Thyroid gland (tissue), 4 donors: ENCODE measurements around the gene KRTAP12-1. TPM values are rescaled to one million over a fixed set of nuclear protein-coding genes. Genes with fewer than 3 reads are reported as not detected.
"Not testable (repeated sequence)": the region's sequence is repeated elsewhere in the genome, so short reads cannot be mapped to it uniquely, and the experiment has no call there.

ENCODE experiments used
- DNase-seq, 2 donors: peaks; one replicate each; pipeline ENCODE4 v3.0.0-alpha.2; 2019
- H3K27ac ChIP-seq, 3 donors: fragments of 200-600 bp; sonication (generic); 1 replicate in 2 of 3; 2 replicates in 1 of 3; pipeline ENCODE4 v1.5.1; 2016 to 2019; ENCODE audit warnings: mild to moderate bottlenecking in 1 of 3, moderate library complexity in 1 of 3
- H3K27me3 ChIP-seq: fragments of 200-600 bp; sonication (generic); one replicate; pipeline ENCODE4 v1.5.1; 2019
- H3K36me3 ChIP-seq, 2 donors: fragments of 200-600 bp; sonication (generic); one replicate each; pipeline ENCODE4 v1.5.1; 2016 to 2019
- H3K4me1 ChIP-seq, 2 donors: fragments of 200-600 bp; sonication (generic); one replicate each; pipeline ENCODE4 v1.5.1; 2017 to 2019
- H3K4me3 ChIP-seq, 3 donors: fragments of 200-600 bp; sonication (generic); replicated peaks in 1 of 3; 1 replicate in 2 of 3; 2 replicates in 1 of 3; pipeline ENCODE4 v1.5.1; 2016; ENCODE audit warnings: mild to moderate bottlenecking in 1 of 3
- H3K9me3 ChIP-seq: fragments of 200-600 bp; sonication (generic); one replicate; pipeline ENCODE4 v1.5.1; 2017
- POLR2A ChIP-seq, 2 donors: fragments of 450-650 bp; IDR thresholded peaks; one replicate each; pipeline ENCODE4 v1.6.1; 2017; ENCODE audit warnings: antibody characterized with exemption in 2 of 2, mild to moderate bottlenecking in 2 of 2, moderate library complexity in 1 of 2
- WGBS, 2 donors: methylation state at CpG; one replicate each; pipeline ENCODE4 v1.1.5; 2017; 5-methylcytosine and 5-hydroxymethylcytosine counted together
- intact Hi-C: fragments of 100-400 bp; cut with DNase I; formaldehyde crosslinking; loops from one replicate; pipeline ENCODE4 v1.15.1; 2023
- total RNA-seq, 4 donors: library from RNA; depleted of rRNA; stranded (reverse); fragments of >200 nt; gene quantifications; one replicate each; pipeline ENCODE4 v1.2.3, GENCODE V29; 2016
- TF ChIP-seq, protein P1 (sequence below), 6 experiments: fragments of 200-600 bp in 3 of 6; fragments of 450-650 bp in 3 of 6; sonication (generic) in 3 of 6; IDR thresholded peaks; one replicate each; pipeline ENCODE4 v1.5.1; 2016 to 2019; ENCODE audit warnings: antibody characterized with exemption in 6 of 6, mild to moderate bottlenecking in 2 of 6, inconsistent platforms in 1 of 6, moderate library complexity in 1 of 6

KRTAP12-1 gene
- total RNA-seq, 4 donors from 2014 or later = 0.78 TPM; not detected in 3

DNA sequence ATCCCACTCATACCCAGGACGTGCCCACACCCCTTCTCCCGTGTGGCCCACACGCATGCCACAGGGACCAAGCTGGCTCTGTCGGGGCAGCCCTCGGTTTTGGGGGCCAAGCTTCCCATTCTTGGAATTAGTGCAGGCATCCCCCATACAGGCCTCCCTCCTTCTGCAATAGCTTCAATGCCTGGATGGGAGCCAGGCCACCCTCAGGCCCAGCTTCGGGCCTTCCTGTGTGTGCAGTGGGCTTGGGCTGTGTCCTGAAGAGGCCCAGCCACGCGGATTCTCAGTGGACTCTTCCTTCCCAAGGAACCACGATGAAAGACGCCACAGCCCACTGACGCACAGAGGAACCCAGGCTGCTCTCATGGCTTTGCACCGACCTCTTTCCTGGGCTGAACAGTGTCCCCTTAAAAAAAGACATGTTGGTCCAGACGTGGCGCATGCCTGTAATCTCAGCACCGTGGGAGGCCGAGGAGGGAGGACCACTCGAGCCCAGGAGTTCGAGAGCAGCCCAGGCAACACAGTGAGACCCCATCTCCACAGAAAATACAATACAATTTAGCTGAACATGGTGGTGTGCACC, 32.4 kb downstream of the KRTAP12-1 start:
- Histone ChIP-seq H3K27me3 (no peaks in the 10 kb centered on the region), H3K4me1 (no peaks in the 10 kb centered on the region), H3K27ac (no peak overlapping the region), H3K4me3 (no peak overlapping the region), H3K36me3 (no peaks in the 10 kb centered on the region), H3K9me3 (no peaks in the 10 kb centered on the region)
- DNase-seq = no peak
- TF ChIP-seq, protein P1, sequence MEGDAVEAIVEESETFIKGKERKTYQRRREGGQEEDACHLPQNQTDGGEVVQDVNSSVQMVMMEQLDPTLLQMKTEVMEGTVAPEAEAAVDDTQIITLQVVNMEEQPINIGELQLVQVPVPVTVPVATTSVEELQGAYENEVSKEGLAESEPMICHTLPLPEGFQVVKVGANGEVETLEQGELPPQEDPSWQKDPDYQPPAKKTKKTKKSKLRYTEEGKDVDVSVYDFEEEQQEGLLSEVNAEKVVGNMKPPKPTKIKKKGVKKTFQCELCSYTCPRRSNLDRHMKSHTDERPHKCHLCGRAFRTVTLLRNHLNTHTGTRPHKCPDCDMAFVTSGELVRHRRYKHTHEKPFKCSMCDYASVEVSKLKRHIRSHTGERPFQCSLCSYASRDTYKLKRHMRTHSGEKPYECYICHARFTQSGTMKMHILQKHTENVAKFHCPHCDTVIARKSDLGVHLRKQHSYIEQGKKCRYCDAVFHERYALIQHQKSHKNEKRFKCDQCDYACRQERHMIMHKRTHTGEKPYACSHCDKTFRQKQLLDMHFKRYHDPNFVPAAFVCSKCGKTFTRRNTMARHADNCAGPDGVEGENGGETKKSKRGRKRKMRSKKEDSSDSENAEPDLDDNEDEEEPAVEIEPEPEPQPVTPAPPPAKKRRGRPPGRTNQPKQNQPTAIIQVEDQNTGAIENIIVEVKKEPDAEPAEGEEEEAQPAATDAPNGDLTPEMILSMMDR (IDR thresholded peaks at IDR 0.05) = no peak
- TF ChIP-seq POLR2A (IDR thresholded peaks at IDR 0.05) = no peak
- intact Hi-C loops = no loop called here
- 80 to 96% methylated on average over 11 to 18 of the region's 18 CpGs for WGBS, 2 donors

DNA sequence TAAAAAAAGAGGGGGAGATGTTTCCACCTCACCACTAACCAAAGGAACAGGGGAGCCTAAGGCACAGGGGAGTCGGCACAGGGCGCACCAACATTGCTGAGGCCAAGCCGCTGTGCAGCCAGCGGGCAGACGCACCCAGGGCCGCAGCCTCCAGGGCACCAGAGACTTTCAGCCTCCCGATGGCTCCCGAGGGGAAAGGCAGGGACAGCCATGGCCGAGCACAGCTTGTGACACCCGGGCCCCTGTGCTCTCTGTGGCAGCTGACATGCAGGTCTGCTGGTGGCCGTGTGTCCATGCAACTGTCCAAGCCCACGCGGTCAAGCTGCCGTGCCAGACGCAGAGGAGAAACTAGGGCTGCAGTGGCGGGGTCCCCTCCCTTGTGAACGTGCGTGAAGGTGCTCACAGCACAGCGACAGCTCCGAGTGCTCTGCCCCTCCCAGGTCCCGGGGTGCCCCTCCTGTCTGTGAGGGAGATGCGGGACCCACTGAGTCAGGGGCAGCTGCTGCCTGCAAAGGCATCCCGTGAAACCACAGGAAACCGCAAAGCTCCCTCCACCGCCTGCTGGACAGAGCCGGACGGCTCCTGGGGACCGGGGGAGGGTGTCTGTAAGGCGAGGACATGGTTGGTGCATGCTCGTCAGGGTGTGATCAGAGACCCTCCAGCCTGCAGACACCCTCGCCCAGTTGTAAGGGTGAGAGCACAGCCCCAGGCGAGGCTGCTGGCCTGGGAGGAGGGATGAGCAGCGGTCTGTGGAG, 33.2 kb downstream of the KRTAP12-1 start:
- H3K9me3 ChIP-seq = no peaks in the 10 kb centered on the region
- TF ChIP-seq POLR2A (IDR thresholded peaks at IDR 0.05) = no peak
- TF ChIP-seq, protein P1 (IDR thresholded peaks at IDR 0.05) = no peak
- H3K36me3 ChIP-seq = no peaks in the 10 kb centered on the region
- H3K27me3 ChIP-seq = no peaks in the 10 kb centered on the region
- no peak for DNase-seq
- WGBS, 2 donors = 87 to 95% methylated on average over 16 to 25 of the region's 33 CpGs
- no peak overlapping the region for H3K4me3 ChIP-seq
- intact Hi-C loops = no loop called here
- no peak overlapping the region for H3K27ac ChIP-seq
- H3K4me1 ChIP-seq = no peaks in the 10 kb centered on the region

DNA sequence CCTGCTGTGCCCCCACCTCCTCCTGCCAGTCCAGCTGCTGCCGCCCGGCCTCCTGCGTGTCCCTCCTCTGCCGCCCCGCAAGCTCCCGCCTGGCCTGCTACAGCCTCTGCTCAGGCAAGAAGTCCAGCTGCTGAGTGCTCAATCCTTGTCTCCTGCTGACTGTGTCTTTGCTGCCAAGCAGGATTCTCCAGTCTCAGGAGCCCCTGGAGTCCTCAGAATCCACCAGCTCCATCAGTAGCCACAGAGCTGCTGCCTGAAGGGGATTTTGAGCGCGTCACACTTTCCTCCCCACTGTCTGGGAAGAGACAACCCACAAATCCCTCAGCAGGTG, 34.8 kb downstream of the KRTAP12-1 start:
- no peaks in the 10 kb centered on the region for H3K9me3 ChIP-seq

DNA sequence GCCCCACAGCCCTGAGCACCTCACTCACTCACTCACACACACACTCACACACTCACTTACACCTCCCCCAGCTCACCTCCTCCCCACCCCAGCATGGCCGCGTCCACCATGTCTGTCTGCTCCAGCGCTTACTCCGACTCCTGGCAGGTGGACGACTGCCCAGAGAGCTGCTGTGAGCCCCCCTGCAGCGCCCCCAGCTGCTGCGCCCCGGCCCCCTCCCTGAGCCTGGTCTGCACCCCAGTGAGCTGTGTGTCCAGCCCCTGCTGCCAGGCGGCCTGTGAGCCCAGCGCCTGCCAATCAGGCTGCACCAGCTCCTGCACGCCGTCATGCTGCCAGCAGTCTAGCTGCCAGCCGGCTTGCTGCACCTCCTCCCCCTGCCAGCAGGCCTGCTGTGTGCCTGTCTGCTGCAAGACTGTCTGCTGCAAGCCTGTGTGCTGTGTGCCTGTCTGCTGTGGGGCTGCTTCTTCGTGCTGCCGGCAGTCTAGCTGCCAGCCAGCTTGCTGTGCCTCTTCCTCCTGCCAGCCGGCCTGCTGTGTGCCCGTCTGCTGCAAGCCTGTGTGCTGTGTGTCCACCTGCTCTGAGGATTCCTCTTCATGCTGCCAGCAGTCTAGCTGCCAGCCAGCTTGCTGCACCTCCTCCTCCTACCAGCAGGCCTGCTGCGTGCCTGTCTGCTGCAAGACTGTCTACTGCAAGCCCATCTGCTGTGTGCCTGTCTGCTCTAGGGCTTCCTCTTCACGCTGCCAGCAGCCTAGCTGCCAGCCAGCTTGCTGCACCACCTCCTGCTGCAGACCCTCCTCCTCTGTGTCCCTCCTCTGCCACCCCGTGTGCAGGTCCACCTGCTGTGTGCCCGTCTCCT, 35.4 kb downstream of the KRTAP12-1 start, which contains the start of gene KRTAP10-11:
Gene KRTAP10-11, plus strand, starts transcription at position 49 of the 856 bp plus-strand sequence. Its CDS starts 45 bp downstream, at position 94.
- H3K27ac ChIP-seq, H3K9me3 ChIP-seq, H3K36me3 ChIP-seq, DNase-seq, H3K4me3 ChIP-seq, H3K4me1 ChIP-seq, intact Hi-C loops, H3K27me3 ChIP-seq: not testable (repeated sequence)
- WGBS, 2 donors = 71 to 80% methylated on average over 10 to 12 of the region's 21 CpGs

More for the DNA sequence above, 34.8 kb downstream of the KRTAP12-1 start:
- WGBS, 2 donors = 68 to 75% methylated on average over 8 of the region's 8 CpGs
- H3K27me3 ChIP-seq = no peaks in the 10 kb centered on the region
- no peaks in the 10 kb centered on the region for H3K4me1 ChIP-seq
- no peak overlapping the region for H3K4me3 ChIP-seq
- no peak overlapping the region for H3K27ac ChIP-seq
- TF ChIP-seq, protein P1 (IDR thresholded peaks at IDR 0.05) = no peak
- TF ChIP-seq POLR2A (IDR thresholded peaks at IDR 0.05) = no peak
- intact Hi-C loops = no loop called here
- no peaks in the 10 kb centered on the region for H3K36me3 ChIP-seq
- no peak for DNase-seq

DNA sequence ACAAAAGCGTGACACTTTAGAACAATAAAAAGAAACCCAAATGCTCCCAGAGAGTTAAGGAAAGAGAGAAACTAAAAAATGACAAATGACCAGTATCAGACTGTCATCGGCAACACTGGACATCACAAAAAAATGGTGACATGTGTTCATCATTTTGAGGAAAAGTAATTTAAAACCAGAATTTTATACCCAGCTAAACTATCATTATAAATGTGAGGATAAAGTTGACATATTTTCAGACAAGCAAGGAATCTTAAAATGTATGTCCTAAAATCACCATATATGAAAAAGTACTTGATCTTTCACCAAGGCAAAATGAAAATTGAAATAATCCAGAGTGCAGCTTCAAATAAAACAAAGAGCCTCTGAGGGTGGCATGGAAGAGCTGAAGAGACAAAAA, 37.1 kb downstream of the KRTAP12-1 start:
- H3K27ac ChIP-seq = no peak overlapping the region
- DNase-seq = no peak
- H3K36me3 ChIP-seq = no peaks in the 10 kb centered on the region
- H3K4me3 ChIP-seq = no peak overlapping the region
- H3K9me3 ChIP-seq = no peaks in the 10 kb centered on the region
- TF ChIP-seq, protein P1 (IDR thresholded peaks at IDR 0.05) = no peak
- TF ChIP-seq POLR2A (IDR thresholded peaks at IDR 0.05) = no peak
- no peaks in the 10 kb centered on the region for H3K27me3 ChIP-seq
- H3K4me1 ChIP-seq = no peaks in the 10 kb centered on the region
- intact Hi-C loops = no loop called here
- 46 to 49% methylated on average over 2 of the region's 2 CpGs for WGBS, 2 donors
